HL-60/S4 treated with phorbol 12-myristate 13-acetate at 8.2 ng/mL for 4 days and 3 days (cell line): ENCODE data around the gene PSMD14.
"Not testable (repeated sequence)": the region's sequence is repeated elsewhere in the genome, so short reads cannot be mapped to it uniquely, and the experiment has no call there.

Source experiments
- in situ Hi-C: fragments of 300-500 bp; cut with MboI; formaldehyde crosslinking; loops from 2 replicates; pipeline ENCODE4 v1.15.0; 2022; ENCODE audit warnings: low sequenced_read_pairs

PSMD14 gene

DNA sequence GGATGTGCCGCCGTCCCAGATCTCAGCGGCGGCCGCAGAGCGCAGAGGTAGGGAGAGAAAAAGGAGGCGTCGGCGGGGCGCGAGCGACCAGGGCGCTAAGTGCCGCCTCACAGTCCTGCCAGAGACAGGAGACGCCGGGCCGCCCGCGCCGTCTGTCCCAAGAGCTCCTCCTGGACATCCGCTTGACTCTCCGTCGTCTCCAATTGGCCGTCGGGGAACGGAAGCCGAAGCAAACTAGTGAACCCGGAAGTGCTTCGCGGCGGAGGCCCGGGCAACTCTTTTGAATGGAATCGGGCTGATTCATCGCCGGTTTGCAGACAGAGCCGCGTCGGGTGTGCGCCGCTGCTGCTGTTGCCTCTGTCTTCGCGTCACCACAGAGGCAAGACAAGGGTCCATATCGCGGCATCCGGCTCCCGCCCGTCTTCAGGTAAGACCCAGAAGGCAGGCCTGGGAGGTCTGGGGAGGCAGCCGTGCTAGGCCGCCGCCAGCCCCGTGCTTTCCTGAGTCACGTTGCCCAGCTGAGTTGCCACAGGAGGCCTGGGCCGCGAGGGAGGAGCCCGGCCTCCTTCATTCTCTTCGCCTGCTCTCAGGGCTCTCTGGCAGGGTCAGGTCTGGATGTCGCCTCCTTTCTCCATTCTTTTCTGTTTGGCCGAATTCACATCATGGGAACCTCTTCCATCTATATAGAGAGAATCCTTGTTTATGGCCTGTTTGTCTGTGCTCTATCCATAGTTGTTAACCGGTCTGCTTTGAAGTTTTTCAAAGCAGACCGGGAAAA is at the start of gene PSMD14:
Gene PSMD14 (plus strand): TSS at position 248 of the 778 bp plus-strand sequence. CDS start 10,401 bp downstream, outside the sequence.
- in situ Hi-C loops = no loop called here

DNA sequence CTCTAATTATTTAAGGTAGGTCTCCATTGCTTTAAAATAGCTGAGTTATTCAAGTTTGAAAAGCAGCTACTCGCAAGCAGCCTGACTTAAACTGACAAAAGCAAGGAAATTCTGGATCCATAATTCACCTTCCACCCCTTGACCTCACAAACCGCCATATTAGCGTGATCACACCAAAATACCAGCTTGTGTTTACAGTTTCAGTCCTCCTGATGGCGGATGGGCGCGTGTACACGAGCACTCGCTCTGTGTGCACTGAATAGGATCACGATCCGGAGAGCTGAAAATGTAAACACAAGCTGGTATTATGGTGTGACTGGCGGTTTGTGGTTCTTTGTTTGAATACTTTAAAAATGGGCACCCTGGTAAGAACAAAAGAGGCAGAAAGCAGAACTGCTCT is 42.4 kb upstream of the PSMD14 start:
- in situ Hi-C loops = no loop called here

DNA sequence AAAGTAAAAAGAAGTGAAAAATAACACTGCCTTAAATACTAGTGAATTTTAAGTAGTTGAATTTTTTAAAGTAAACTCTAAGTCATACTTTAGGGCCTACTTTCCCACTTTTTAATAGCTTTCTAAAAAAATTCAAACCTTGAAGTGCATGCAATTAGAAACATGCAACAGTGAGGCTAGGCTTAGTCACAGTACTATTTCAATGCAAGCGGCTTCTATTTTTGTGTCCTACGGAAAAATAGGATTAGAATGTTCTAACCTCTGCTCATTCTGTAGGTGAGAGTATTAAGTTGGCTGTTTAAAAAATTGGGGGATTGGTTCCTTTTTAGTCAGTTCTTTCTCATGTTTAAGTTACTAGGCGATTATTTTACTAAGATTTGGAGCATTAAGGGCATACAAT is 39.1 kb upstream of the PSMD14 start:
- in situ Hi-C loops = no loop called here

DNA sequence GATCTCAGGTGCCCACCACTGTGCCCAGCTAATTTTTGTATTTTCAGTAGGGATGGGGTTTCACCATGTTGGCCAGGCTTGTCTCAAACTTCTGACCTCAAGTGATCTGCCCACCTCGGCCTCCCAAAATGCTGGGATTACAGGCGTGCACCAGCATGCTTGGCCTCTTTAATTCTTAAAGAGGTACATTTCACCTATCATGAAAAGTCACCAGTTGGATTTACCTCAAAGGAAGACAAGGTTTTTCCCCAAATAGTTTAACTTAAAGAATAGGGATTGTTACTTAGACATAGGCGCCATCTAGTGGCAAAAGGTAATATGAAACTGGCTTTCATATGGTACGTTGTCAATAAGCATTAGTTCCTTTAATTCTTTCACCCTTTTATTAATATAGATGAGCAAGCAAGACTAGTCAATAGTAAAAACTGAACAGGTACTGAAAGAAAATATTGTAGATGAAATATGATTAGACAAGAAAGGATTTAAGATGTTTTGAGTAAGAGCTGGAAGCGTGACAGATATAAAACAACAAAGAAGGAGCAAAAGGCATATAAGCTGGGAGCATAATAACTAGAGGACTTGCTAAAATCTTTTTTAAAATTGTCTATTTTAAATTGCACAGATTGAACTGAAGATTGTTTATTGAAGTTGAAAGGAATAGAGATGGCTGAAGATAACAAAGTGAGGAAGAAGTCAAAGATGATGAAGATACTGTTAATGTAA is 35.0 kb upstream of the PSMD14 start:
- in situ Hi-C loops = no loop called here

DNA sequence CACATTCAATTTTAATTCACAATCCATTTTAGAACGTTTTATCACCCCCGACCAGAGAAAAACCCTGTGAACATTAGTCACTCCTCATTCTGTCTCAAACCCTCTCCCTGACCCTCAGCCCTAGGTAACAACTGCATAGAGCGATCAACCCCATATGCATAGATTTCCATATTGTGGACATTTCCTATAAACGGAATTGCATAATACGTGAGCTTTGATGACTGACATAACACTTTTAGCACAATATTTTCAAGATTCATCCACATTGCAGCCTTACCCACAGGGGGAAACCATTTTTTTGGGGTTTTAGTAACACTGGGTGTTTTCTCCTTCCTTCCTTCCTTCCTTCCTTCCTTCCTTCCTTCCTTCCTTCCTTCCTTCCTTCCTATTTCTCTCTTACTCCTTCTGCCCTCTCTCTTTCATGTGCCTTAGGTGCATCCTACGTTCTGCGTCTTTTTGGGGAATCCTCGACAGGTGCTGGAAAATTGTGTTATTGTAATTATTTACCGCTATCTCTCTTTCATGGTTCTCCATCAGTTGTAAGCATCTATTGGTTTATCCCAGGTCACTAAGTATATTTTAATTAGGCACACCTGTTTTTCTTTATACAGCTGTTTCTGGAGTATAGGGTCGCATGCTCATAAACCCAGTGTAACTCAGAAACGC is 29.5 kb upstream of the PSMD14 start:
- in situ Hi-C loops = not testable (repeated sequence)

DNA sequence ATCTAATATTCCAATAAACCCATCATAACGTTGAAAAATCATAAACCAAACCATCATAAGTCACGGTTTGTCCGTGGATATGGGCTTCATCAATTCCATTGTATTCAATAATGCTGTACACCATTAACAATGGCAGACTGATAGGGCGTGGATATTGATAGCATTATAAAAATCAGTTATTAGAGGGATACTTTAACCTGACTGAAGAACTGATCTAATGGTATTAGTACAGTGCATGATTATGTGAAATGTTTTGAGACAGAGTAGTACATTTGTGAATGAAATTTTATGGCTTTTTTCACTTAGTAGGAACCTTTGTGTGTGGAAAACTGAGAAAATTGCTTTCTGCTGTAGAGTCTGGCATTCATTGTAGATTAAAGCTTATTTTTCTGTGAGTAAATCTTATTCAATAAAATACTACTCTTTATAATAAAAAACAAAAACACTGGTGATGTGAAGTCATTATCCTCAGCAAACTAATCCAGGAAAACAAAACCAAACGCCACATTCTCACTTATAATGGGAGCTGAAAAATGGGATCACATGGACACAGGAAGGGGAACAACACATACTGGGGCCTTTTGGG is 28.9 kb upstream of the PSMD14 start:
- in situ Hi-C loops = not testable (repeated sequence)

DNA sequence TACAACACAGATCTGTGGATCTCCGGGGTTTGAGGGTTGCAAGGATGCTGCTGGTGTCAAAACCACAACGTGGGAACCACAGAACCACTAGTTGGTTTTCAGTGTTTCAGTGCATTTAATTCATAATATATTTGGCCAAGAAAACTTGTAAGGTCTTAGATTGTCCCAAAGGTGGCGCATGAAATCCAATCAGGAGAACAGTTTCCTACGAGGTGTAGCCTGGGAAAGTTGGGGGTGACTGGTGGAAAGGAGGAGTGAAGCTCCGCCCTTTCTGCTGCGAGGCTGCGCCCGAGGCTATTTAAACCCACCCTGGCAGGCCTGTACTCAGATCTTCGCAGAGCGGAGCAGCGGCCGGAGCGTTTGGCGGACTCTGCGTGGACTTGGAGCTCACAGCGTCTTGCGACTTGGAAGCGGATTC is 27.3 kb upstream of the PSMD14 start:
- in situ Hi-C loops = not testable (repeated sequence)

DNA sequence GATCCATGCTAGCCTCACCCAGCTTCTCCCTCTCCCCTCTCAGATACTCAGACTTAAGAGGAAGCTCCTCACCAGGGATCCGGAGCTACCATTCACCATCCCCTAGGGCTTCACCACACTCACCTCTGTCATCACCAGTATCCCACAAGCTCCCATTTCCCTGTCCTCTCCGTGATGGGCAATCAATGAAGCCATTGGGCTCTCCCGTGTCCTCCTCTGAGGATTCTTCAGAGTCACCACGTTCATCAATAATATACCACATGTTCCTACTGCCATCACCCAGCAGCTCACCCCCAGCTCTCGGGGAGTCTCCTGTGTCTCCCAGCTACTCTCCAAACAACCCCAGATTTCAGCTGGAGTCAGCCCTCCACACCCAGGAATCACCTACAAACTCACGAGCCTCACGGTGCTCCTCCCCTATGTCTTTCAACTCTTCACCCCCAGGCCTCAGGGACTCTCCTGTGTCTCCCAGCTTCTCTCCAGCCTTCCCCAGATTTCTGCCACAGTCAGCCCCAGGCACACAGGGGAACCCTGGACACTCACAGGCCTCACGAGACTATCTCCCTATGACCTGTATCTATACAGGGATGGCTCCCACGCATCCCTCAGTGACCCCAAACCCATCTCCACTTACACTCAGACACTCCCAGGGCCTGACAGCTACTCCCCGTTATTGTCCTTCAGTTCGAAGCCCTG is 26.5 kb upstream of the PSMD14 start:
- in situ Hi-C loops = not testable (repeated sequence)

DNA sequence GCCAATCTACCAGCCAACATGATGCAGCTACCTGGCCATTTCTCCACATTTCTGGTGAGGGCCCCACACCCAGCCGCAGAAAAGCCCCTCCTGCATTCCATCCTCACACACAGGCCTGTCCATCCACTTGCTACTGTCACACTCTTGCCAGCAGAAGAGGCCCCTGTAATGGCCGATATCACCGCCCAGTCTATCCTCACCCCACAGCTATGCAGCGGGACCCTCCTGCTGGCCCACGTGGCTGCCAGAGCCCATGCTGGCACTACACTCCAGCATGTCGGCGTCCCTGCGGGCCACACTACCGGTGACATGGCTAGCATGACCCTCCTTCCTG is 25.9 kb upstream of the PSMD14 start:
- in situ Hi-C loops = not testable (repeated sequence)

DNA sequence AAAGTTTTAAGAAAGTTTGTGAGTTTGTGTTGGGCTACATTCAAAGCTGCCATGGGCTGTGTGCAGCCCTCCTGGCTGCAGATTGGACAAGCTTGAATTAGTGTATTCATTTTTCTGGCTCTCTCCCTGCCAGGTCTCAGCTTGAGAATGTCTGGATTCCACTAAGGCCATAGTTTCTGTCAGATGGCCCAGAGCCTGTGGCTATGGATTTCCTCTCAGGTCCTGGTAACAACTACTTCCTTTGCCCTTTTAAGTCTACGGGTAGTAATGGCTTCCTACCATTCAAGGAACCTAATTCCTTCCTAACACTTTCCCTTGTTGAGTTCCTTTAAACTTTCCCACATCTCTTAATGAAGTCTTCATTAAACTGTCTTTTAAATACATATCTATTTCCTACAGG is 24.3 kb upstream of the PSMD14 start:
- in situ Hi-C loops = no loop called here

DNA sequence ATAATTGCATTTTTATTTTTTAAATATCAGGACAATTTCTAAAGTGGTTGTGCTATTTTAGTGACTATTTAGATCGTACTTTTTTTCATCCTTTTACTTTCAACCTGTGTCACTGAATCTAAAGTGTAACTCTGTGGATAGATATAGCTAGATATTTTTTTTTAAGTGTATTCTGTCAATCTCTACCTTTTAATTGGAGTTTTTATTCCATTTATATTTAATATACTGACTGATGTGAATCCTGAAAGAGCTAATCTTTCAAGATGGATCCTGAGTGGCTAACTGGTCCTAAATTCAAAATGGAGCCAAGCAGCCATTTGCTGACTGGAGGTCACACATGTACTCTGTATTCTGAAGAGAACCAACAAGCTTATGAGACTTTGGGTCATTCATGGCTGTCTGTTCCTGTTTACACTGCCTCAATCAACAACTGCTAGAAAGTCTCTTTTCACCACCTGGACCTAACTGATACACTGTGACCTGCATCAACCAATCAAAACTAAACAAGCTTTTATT is 4.6 kb upstream of the PSMD14 start:
- in situ Hi-C loops = no loop called here

DNA sequence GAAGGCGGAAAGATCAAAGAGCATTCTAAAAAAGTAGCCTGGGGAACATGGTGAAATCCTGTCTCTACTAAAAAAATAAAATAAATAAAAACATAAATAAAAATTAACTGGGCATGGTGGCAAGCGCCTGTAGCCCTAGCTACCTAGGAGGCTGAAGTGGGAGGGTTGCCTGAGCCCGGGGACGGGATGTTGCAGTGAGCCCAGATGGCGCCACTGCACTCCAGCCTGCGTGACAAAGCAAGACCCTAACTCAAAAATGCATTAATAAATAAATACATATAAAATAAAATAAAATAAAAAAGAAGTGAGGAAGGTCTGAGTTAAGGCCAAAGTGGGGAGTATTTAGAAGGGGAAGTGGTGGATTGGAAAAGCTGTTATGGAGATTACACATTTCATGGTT is 1.3 kb upstream of the PSMD14 start:
- in situ Hi-C loops = no loop called here

DNA sequence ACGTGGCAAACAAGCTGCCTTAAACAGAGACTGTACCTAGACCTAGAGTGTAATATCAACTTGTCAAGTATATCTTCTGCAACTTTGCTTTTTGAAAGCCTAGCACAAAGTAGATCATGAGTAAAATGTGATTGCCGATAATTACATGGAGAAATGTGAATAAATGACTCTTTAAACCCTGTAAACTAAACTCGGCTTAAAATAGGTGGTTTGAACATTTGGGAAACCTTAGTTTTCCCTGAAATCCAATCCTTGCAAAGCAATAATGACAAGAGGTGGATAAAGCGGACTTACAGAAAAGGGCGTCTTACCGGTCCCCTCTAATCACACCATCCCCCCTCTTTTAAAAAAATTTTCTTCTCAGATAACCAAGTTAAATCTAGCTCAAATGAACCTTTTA is 549 bp upstream of the PSMD14 start:
- in situ Hi-C loops = no loop called here

DNA sequence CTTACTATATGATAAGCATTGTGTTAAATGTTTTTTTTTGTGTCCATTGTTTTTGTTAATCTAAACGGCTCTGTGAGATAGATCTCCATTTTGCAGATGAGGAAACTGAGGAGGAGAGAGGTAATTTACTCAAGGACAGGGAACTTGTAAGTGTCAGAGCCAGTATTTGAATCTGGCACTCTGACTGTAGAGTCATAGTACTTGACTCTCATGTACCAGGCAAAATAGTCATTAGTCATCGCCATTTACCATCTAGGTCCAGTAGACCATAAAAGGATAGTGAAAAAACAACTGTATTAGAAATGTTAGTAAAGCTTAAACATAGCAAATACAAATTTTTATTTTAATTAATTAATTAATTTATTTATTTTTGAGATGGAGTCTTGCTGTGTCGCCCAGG is 4.8 kb downstream of the PSMD14 start:
- in situ Hi-C loops = no loop called here

DNA sequence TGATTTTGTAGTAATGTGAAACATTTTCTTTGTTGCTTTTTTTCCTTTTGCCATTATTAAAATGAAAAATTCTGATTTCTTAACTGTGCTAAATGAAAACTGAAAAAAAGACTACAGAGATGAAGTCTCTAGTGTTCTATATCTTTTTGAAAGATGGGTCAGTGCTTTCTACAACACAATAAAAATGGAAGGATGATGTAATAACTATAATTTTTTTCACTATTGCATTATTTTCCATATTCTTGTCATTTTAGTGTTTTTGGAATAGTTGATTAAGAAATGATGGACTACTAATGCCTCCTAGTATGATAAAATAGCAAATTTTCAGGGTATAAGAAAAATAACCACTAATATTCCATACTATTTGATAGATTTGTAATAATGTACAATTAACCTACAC is 7.2 kb downstream of the PSMD14 start:
- in situ Hi-C loops = no loop called here

DNA sequence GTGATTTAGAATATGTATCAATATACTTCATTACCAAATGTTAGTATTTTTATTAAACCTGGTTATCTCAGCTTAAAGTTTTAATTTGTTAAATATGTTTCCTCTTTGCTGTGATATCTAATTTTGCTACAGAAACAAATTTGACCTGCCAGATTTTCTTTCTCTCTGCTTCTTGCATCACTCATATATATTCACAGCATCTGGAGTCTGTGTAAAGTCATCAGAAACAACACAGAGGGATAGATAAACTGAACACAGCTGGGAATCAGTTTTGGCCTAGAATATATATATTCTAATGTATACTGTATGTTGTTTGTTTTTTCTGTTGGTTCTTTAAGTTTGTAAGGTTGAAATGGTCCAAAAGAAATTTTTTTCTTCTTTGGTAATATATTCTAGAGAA is 8.5 kb downstream of the PSMD14 start:
- in situ Hi-C loops = no loop called here

DNA sequence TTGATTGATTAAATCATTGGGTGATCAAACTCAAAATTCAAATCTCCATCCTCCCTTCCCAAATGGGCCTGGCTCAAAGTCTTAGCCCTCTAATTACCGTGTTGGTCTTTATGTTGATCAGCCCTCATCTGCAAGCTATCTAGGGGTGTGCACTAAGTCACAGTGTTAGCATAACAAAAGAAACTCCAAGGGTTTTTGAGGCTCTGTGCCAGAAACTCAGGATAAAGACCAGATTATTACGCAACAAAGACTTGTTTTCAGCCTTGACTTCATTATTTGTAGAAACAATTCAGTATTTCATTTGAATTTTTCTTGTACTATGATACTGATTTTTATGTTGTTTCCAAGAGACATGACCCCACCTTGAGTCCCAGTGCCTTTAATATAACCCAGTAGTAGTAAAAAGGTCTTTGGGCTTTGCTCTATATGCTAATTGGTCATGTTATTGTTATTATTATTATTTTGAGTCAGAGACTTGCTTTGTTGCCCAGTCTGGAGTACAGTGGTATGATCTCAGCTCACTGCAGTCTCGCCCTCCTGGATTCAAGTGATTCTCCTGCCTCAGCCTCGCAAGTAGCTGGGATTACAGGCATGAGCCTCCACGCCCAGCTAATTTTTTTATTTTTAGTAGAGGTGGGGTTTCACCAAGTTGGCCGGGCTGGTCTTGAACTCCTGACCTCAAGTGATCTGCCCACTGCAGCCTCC is 13.9 kb downstream of the PSMD14 start:
- in situ Hi-C loops = no loop called here

DNA sequence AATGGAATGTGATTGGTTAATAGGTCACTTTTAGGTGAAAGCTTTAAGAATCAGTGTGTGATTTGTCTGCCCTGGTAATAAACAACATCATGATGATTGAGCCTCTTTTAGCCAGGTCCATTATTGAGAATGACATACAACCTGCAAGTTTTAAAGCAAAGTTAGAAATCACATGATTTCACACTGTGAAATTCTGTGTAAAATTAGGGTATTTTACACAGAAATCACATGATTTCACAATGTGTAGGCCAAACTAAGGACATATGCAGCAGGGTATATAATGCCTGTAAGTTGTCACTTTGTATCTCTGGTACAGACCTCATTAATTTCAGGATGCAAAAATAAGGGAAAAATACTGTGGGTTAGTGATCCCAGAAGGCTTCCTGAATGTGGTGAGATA is 16.7 kb downstream of the PSMD14 start:
- in situ Hi-C loops = no loop called here

DNA sequence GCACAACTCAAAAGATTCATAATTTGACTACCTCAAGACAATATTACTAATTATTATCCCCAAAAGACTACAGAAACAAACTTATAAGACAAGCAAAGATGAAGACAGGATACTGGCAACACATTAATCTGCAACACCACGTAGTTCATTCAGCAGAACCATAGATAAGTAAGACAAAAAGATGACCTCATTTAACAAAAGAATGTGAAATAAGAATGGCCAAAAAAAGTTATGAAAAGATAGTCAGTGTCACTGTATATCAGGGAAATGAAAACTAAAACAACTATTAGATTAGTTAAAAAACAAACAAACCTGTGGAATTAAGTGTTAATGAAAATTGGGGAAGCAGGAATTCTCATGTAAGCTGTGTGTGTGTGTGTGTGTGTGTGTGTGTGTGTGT is 19.4 kb downstream of the PSMD14 start:
- in situ Hi-C loops = no loop called here

DNA sequence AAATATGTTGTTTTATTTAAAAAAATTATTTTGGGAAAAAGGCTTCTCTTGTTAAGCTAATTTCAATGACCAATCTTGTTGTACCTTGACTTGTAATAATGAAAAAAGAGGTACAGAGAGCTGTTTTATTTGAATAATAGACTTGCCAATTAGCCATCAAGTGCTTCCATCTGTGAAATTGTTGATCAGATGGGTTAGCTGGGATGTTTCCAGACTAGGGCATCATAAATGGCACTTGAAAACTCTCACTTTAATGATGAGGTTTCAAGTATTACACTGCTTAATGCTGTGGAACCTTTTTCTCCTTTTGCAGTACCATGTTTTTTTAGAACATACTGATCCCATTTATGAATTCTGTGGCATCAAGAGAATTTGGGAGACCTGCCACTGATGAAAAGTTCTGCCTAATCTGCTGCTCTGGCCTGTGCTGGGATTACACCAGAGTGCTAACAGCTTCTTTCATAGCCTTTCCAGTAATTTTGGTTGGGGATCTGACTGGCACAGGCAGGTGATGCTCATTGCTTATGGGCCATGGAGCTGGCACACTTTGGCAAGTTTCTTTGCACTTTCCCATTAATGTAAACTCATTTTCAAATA is 24.2 kb downstream of the PSMD14 start:
- in situ Hi-C loops = no loop called here
